GM23338 (cell line): ENCODE results near the gene EGLN2. TPM values are rescaled to one million over a fixed set of nuclear protein-coding genes. Genes with fewer than 3 reads are reported as not detected.

Experiments used
- ATAC-seq: fragments of 200-7000 bp; cut with Tn5 transposase; 3 replicates; pipeline ENCODE4 v1.9.1; 2020
- DNase-seq: peaks from one replicate; pipeline ENCODE4 v3.0.0-alpha.2; 2015; ENCODE audit warnings: low spot score
- H2AFZ ChIP-seq: fragments of 200-600 bp; sonication (generic); 2 replicates; pipeline ENCODE4 v1.8.0; 2016; ENCODE audit warnings: antibody characterized with exemption, mild to moderate bottlenecking, moderate library complexity
- H3F3A ChIP-seq: fragments of 200-600 bp; sonication (generic); replicated peaks from 2 replicates; pipeline ENCODE4 v1.8.0; 2017; ENCODE audit warnings: antibody characterized with exemption, mixed run types, low read depth
- H3K27ac ChIP-seq: fragments of 200-600 bp; sonication (generic); 2 replicates; pipeline ENCODE4 v1.6.1; 2016; ENCODE audit warnings: low read depth
- H3K27me3 ChIP-seq: fragments of 200-600 bp; sonication (generic); 2 replicates; pipeline ENCODE4 v1.8.0; 2016; ENCODE audit warnings: mild to moderate bottlenecking, mixed run types, moderate library complexity; ENCODE audit not compliant: insufficient read depth
- H3K36me3 ChIP-seq: fragments of 200-600 bp; sonication (generic); 2 replicates; pipeline ENCODE4 v1.8.0; 2016; ENCODE audit warnings: mild to moderate bottlenecking; ENCODE audit not compliant: insufficient read depth
- H3K4me1 ChIP-seq: fragments of 200-600 bp; sonication (generic); 2 replicates; pipeline ENCODE4 v1.8.0; 2016; ENCODE audit warnings: mild to moderate bottlenecking, moderate library complexity; ENCODE audit not compliant: insufficient read depth
- H3K4me2 ChIP-seq: fragments of 200-600 bp; sonication (generic); 2 replicates; pipeline ENCODE4 v1.7.1; 2017; ENCODE audit warnings: mixed run types
- H3K4me3 ChIP-seq: fragments of 200-600 bp; sonication (generic); 2 replicates; pipeline ENCODE4 v1.6.1; 2016; ENCODE audit warnings: mixed run types
- H3K79me2 ChIP-seq: fragments of 200-600 bp; sonication (generic); replicated peaks from 2 replicates; pipeline ENCODE4 v1.8.0; 2017; ENCODE audit warnings: mild to moderate bottlenecking; ENCODE audit not compliant: insufficient read depth
- H3K9me2 ChIP-seq: fragments of 200-600 bp; sonication (generic); 2 replicates; pipeline ENCODE4 v1.8.0; 2017; ENCODE audit not compliant: insufficient read depth
- H4K20me1 ChIP-seq: fragments of 200-600 bp; sonication (generic); replicated peaks from 2 replicates; pipeline ENCODE4 v1.8.0; 2017; ENCODE audit warnings: mild to moderate bottlenecking; ENCODE audit not compliant: insufficient read depth
- H3K27ac Mint-ChIP-seq: 2 replicates; pipeline ENCODE4 v1.8.0; 2020; ENCODE audit warnings: inconsistent platforms, mild to moderate bottlenecking, moderate library complexity, mixed read lengths
- H3K27me3 Mint-ChIP-seq: 3 replicates; pipeline ENCODE4 v1.8.0; 2022; ENCODE audit warnings: low read depth, mild to moderate bottlenecking, moderate library complexity, mixed read lengths, inconsistent platforms; ENCODE audit not compliant: insufficient read depth, poor library complexity
- H3K36me3 Mint-ChIP-seq: 3 replicates; pipeline ENCODE4 v1.8.0; 2021; ENCODE audit warnings: low read depth, mild to moderate bottlenecking, inconsistent platforms, moderate library complexity, mixed read lengths
- H3K4me1 Mint-ChIP-seq: 3 replicates; pipeline ENCODE4 v1.8.0; 2020; ENCODE audit warnings: mild to moderate bottlenecking, inconsistent platforms, mixed read lengths
- H3K4me3 Mint-ChIP-seq: 3 replicates; pipeline ENCODE4 v1.8.0; 2021; ENCODE audit warnings: moderate library complexity, mild to moderate bottlenecking, inconsistent platforms, mixed read lengths
- H3K9me3 Mint-ChIP-seq: 3 replicates; pipeline ENCODE4 v1.8.0; 2020; ENCODE audit warnings: moderate library complexity, mild to moderate bottlenecking, inconsistent platforms, mixed read lengths
- CREB1 ChIP-seq: fragments of 250-450 bp; sonication (Bioruptor Pico); IDR thresholded peaks from 2 replicates; pipeline ENCODE4 v1.5.0; 2020; ENCODE audit warnings: low read depth, mild to moderate bottlenecking, moderate library complexity
- EZH2 ChIP-seq: fragments of 200-600 bp; sonication (generic); IDR thresholded peaks from one replicate; pipeline ENCODE4 v1.8.0; 2017; ENCODE audit warnings: antibody characterized with exemption, mild to moderate bottlenecking, low read depth; ENCODE audit not compliant: unreplicated experiment
- EZH2phosphoT487 ChIP-seq: fragments of 200-600 bp; sonication (generic); IDR thresholded peaks from one replicate; pipeline ENCODE4 v1.8.1; 2018; ENCODE audit warnings: antibody characterized with exemption; ENCODE audit not compliant: unreplicated experiment
- JUNB ChIP-seq: IDR thresholded peaks from one replicate; pipeline ENCODE4 v1.6.1; 2016; ENCODE audit warnings: antibody characterized with exemption; ENCODE audit not compliant: unreplicated experiment
- NANOG ChIP-seq: IDR thresholded peaks from 2 replicates; pipeline ENCODE4 v1.6.1; 2016; ENCODE audit warnings: antibody characterized with exemption, borderline replicate concordance
- POLR2AphosphoS5 ChIP-seq: IDR thresholded peaks from 2 replicates; pipeline ENCODE4 v1.6.1; 2016; ENCODE audit warnings: antibody characterized with exemption, low read depth
- STAT1 ChIP-seq: IDR thresholded peaks from one replicate; pipeline ENCODE4 v1.6.1; 2016; ENCODE audit warnings: antibody characterized with exemption; ENCODE audit not compliant: unreplicated experiment
- ZNF114 ChIP-seq: fragments of 250-450 bp; sonication (Bioruptor Pico); IDR thresholded peaks from 2 replicates; pipeline ENCODE4 v1.5.0; 2020; ENCODE audit warnings: mild to moderate bottlenecking, moderate library complexity
- polyA plus RNA-seq: library from polyadenylated mRNA; unstranded; fragments of >200 nt; fragmentation: Nextera tagmentation; extraction: Ambion mirVana; gene quantifications from 2 replicates; pipeline ENCODE4 v1.2.1, GENCODE V29; 2016
- total RNA-seq: library from RNA; depleted of rRNA; stranded (reverse); fragments of >200 nt; shearing (Covaris generic); gene quantifications from 2 replicates; pipeline ENCODE4 v1.2.3, GENCODE V29; 2014
- TF ChIP-seq, protein P1 (sequence below), 2 experiments: fragments of 200-600 bp in 1 of 2; sonication (generic) in 1 of 2; conservative IDR thresholded peaks; 2 replicates each; pipeline versions ENCODE4 v1.5.1 to v1.6.1; 2016 to 2017; ENCODE audit warnings: antibody characterized with exemption in 2 of 2, low read depth in 2 of 2, mild to moderate bottlenecking in 2 of 2, moderate library complexity in 1 of 2

Gene EGLN2
- total and polyA plus RNA-seq, 2 experiments from 2014 or later: 59.9 to 118 TPM

DNA sequence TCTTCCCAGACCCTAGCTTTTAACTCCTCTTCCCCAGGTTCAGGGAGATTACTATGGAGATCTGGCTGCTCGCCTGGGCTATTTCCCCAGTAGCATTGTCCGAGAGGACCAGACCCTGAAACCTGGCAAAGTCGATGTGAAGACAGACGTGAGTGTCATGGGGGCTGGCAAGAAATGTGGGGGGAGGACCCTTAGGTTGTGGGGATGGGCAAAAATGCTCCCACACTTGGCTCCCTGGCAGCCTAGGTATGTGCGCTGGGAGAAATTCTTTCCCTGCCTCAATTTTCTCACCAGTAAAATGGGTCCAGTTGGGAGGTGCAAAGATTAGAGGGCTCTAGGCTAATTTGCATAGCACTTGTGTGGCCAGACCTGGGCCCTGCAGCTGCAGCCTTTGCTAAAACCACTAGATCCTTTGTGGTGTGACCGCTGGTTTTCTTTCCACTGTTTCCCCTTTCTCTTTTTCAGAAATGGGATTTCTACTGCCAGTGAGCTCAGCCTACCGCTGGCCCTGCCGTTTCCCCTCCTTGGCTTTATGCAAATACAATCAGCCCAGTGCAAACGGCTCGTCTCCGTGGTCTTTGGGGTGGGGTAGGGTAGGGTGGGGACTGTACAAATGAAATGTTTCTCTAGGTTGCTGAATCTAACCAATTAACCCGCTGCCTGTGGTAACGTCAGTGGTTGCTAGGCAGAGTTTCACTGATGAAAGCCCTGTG lies 21.9 kb upstream of the EGLN2 start:
- H3K4me3 ChIP-seq: peak overlapping the region; percentile 54
- Mint-ChIP-seq H3K4me1 (peaks cover 20% of the 10 kb centered on the region), H3K4me3 (peak overlapping the region; percentile 79), H3K36me3 (peaks cover 7% of the 10 kb centered on the region), H3K27ac (peak overlapping the region; percentile 100), H3K9me3 (no peaks in the 10 kb centered on the region; the same call in 1 of the 3 replicates), H3K27me3 (peaks cover 17% of the 10 kb centered on the region)
- peaks cover 5% of the 10 kb centered on the region; the same call in 1 of the 2 replicates for H3F3A ChIP-seq
- H2AFZ ChIP-seq: no peak overlapping the region
- H3K4me1 ChIP-seq: peaks cover 11% of the 10 kb centered on the region
- peaks cover 5% of the 10 kb centered on the region for H3K79me2 ChIP-seq
- H3K27ac ChIP-seq: peak overlapping the region; percentile 100
- peak; percentile 96 for DNase-seq
- peak overlapping the region; percentile 73 for H3K4me2 ChIP-seq
- no peak for TF ChIP-seq STAT1
- peak; percentile 93 for TF ChIP-seq CREB1
- no peaks in the 10 kb centered on the region for H3K27me3 ChIP-seq
- no peaks in the 10 kb centered on the region for H3K36me3 ChIP-seq
- H3K9me2 ChIP-seq: no peaks in the 10 kb centered on the region
- H4K20me1 ChIP-seq: no peaks in the 10 kb centered on the region
- ATAC-seq: peak; percentile 63

DNA sequence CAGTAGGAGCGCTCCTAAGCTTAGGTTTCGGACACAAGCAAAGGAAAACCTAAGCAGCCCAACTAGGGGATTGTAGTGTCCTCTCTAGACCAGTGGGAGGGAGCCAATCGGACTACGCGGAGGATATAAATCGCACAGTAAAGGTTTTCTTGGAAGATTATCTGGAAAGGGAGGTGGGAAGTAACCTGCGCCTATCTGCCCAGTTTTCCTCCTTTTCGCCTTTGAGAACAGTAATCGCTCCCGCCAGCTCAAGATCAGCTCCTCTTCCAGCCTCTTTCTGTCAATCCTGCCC lies 21.4 kb upstream of the EGLN2 start:
- Histone ChIP-seq H3K4me2 (peak overlapping the region; percentile 73), H3K27ac (peak overlapping the region; percentile 100), H3F3A (peaks cover 5% of the 10 kb centered on the region; the same call in 1 of the 2 replicates), H3K79me2 (peaks cover 5% of the 10 kb centered on the region), H4K20me1 (no peaks in the 10 kb centered on the region), H3K9me2 (no peaks in the 10 kb centered on the region), H3K4me3 (peak overlapping the region; percentile 54), H2AFZ (no peak overlapping the region), H3K27me3 (no peaks in the 10 kb centered on the region), H3K4me1 (peaks cover 11% of the 10 kb centered on the region), H3K36me3 (no peaks in the 10 kb centered on the region)
- no peak for ATAC-seq
- H3K27me3 Mint-ChIP-seq: peaks cover 17% of the 10 kb centered on the region
- peaks cover 8% of the 10 kb centered on the region for H3K36me3 Mint-ChIP-seq
- H3K4me1 Mint-ChIP-seq: peaks cover 20% of the 10 kb centered on the region
- peak overlapping the region; percentile 100 for H3K27ac Mint-ChIP-seq
- H3K4me3 Mint-ChIP-seq: peak overlapping the region; percentile 79
- TF ChIP-seq POLR2AphosphoS5: peak; percentile 25; the same call in 1 of the 2 replicates
- TF ChIP-seq, protein P1, sequence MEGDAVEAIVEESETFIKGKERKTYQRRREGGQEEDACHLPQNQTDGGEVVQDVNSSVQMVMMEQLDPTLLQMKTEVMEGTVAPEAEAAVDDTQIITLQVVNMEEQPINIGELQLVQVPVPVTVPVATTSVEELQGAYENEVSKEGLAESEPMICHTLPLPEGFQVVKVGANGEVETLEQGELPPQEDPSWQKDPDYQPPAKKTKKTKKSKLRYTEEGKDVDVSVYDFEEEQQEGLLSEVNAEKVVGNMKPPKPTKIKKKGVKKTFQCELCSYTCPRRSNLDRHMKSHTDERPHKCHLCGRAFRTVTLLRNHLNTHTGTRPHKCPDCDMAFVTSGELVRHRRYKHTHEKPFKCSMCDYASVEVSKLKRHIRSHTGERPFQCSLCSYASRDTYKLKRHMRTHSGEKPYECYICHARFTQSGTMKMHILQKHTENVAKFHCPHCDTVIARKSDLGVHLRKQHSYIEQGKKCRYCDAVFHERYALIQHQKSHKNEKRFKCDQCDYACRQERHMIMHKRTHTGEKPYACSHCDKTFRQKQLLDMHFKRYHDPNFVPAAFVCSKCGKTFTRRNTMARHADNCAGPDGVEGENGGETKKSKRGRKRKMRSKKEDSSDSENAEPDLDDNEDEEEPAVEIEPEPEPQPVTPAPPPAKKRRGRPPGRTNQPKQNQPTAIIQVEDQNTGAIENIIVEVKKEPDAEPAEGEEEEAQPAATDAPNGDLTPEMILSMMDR (conservative IDR thresholded peaks at IDR 0.05; ENCODE audit: low read depth in 2 of 2): no peak
- no peaks in the 10 kb centered on the region; the same call in 1 of the 3 replicates for H3K9me3 Mint-ChIP-seq
- DNase-seq: no peak

DNA sequence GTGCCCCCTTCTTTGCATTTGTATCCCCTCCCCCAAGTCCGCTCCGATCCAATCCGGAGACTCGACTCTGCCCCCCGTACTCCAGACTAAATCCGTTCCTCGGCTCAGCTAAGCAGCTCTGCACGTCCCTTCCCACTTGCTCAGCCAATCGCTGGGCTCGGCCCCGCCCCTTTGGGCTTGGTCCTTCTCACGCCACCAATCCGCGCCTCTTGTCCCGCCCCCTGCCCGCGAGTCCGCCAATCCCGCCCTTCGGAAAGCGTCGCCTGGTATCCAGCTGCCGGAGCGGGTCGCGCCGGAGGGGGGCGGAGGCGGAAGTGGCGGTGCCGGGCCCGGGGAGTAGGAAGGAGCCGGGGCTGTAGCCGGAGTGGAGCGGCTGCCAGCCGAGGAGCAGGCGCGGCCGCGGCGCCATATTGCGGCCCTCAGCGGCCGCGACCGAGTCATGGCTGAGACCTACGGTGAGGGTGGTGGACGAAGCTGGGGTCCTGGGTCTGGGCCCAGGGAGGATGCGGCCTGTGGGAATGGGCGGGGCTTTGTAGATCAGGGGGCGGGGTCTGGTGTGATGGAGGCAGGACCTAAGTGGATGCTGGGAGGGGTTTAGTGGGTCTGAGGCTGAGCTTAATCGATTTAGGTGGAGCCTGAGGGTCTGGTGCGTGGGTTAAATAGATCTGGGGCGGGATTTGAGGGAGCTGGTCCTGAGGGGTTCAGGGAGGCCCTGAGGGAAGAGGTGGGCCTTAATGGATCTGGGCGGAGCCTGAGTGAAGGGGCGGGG lies 20.9 kb upstream of the EGLN2 start, which contains the start of gene RAB4B:
TSS of gene RAB4B (plus strand) at position 311 of the 769 bp plus-strand sequence. CDS start at position 440, 129 bp downstream.
- H3K27me3 Mint-ChIP-seq: peaks cover 17% of the 10 kb centered on the region
- Histone ChIP-seq H2AFZ (no peak within 1 kb of the TSS), H3K79me2 (peaks cover 5% of the 10 kb centered on the region), H3K9me2 (no peaks in the 10 kb centered on the region), H3K27me3 (no peaks in the 10 kb centered on the region), H3K4me2 (peak within 1 kb of the TSS; percentile 76), H3K36me3 (no peaks in the 10 kb centered on the region), H3K4me1 (peaks cover 11% of the 10 kb centered on the region), H3K4me3 (peak within 1 kb of the TSS; percentile 54), H4K20me1 (no peaks in the 10 kb centered on the region), H3K27ac (peak within 1 kb of the TSS; percentile 100), H3F3A (peaks cover 5% of the 10 kb centered on the region; the same call in 1 of the 2 replicates)
- no peaks in the 10 kb centered on the region; the same call in 1 of the 3 replicates for H3K9me3 Mint-ChIP-seq
- peak within 1 kb of the TSS; percentile 79 for H3K4me3 Mint-ChIP-seq
- peaks cover 20% of the 10 kb centered on the region for H3K4me1 Mint-ChIP-seq
- peaks cover 8% of the 10 kb centered on the region for H3K36me3 Mint-ChIP-seq
- peak within 1 kb of the TSS; percentile 100 for H3K27ac Mint-ChIP-seq
- DNase-seq (peak; percentile 100), ATAC-seq (peak; percentile 82)
- TF ChIP-seq POLR2AphosphoS5 (peak; percentile 25; the same call in 1 of the 2 replicates), EZH2phosphoT487 (no peak), NANOG (no peak), STAT1 (no peak), CREB1 (peak; percentile 75), EZH2 (no peak), ZNF114 (CRISPR knock-in tag) (no peak), JUNB (no peak)
- TF ChIP-seq, protein P1 (conservative IDR thresholded peaks at IDR 0.05; ENCODE audit: low read depth in 2 of 2): no peak
